Renal cortex interstitium (tissue), 11 donors: ENCODE measurements around the gene HNRNPH3. TPM values are rescaled to one million over a fixed set of nuclear protein-coding genes. Genes with fewer than 3 reads are reported as not detected.

ENCODE experiments used
- DNase-seq, 11 donors: peaks; one replicate each; pipeline ENCODE4 v3.0.0-alpha.2; 2013; ENCODE audit warnings: low read depth in 9 of 11, low spot score in 4 of 11; ENCODE audit errors: extremely low read depth in 1 of 11
- polyA plus RNA-seq, 3 donors: library from polyadenylated mRNA; unstranded; fragments of 120-200 nt; gene quantifications; one replicate each; pipeline ENCODE4 v1.2.1, GENCODE V29; 2013; ENCODE audit not compliant: insufficient read length in 3 of 3

Gene HNRNPH3
- polyA plus RNA-seq, 3 donors = 348 to 405 (median 386) TPM

DNA sequence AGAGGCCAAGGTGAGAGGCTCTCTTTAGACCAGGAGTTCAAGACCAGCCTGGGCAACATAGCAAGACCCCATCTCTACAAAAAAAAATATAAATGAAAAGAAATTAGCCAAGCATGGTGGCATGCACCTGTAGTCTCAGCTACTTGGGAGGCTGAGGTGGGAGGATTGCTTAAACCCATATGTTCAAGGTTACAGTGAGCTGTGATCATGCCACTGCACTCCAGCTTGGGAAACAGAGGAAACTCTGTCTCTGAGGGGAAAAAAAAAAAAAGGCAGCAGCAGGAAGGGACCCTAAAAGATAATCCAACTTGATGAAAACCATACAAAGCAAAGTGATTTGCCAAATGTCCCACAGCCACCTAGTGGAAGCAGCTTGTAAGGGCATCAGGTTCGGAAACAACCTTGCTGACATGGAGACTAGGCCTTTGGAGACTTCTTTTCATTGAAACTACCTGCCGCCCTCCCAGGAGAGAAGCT is 16.4 kb downstream of the HNRNPH3 start:
- DNase-seq = no peak

DNA sequence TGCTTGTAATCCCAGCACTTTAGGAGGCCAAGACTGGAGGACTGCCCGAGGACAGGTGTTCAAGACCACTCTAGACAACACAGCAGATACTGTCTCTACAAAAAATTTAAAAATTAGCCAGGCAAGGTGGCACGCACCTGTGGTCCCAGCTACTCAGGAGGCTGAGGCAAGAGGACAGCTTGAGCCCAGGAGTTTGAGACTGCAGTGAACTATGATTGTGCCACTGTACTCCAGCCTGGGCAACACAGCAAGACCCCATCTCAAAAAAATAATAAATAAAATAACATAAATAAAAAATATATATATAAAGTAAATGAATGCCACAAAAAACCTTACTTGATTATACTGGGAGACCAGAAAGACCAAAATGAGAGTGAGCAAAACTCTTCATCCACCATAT is 21.7 kb downstream of the HNRNPH3 start:
- no peak for DNase-seq

DNA sequence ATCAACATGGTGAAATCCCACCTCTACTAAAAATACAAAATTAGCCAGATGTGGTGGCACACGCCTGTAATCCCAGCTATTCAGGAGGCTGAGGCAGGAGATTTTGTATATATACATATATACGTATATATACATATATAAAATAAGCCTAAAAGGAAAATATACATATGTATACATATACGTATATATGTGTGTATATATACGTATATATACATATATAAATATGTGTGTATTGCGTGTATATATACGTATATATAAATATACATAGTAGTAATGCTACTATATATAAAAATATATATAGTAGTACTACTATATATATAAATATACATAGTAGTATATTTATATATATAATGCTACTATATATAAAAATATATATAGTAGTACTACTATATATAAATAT is 27.3 kb downstream of the HNRNPH3 start:
- no peak for DNase-seq

DNA sequence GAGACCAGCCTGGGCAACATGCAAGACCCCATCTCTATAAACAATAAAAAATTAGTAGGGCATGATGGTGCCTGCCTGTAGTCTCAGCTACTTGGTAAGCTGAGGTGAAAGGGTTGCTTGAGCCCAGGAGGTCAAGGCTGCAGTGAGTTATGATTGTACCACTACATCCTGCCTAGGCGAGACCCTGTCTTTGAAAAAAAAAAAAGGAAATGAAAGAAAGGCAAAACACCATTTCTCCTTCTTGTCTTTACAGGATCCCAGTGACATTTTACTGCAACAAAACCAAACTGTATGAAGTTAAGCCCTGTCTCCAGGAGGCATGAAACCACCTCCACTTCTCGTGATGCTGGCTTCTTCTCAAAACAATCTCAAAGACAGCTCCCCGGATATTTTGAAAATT is 30.7 kb downstream of the HNRNPH3 start:
- no peak for DNase-seq

DNA sequence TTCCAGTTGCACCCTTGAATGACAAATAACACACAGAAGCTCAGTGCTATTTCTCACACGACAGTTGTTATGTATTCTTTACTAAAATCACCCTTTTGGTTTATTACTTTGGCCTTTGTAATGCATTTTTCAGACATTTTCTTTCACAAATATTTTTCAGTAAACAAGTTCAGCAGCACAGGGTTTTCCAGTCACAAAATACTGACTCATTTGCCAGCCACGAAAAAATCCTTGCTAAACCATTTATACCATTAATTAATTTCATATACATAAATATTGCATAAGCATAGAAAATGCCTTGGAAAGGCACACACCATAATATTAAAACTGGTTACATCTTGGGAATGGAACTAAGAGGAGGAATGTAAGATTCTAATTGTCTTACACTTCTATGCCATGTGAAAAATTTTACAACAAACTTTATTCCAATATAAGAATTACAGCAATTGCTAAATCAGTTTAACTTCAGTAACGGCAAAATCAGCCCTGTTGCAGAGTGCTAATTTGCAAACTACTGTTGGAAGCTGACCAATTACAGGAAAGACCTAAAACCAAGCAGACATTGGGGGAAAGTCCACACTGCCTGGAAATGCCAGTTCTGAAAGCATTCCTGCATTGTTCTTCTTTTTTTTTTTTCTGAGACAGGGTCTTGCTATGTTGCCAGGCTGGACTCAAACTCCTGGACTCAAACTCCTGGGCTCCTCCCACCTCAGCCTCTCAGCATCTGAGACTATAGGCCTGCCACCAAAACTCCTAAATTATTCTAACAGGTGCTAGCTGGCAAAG is 32.4 kb downstream of the HNRNPH3 start:
- DNase-seq = no peak

DNA sequence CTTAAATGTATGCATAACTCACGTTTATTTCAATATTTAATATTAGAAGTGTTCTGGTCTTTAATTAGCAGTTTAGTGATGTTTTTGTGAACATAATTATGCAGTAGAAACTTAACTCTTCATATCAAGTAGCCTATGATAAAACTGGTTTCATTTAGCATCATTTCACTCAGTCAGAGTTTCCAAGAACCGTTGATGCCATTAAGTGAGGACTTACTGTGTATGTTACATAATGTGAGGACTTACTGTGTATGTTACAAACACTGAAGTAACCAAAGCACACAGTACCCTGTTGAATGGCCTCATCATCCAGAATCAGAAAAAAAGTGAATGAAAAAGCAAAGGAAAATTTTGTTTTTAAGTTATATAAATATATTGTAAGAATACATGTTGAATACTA is 33.7 kb downstream of the HNRNPH3 start:
- DNase-seq = no peak

DNA sequence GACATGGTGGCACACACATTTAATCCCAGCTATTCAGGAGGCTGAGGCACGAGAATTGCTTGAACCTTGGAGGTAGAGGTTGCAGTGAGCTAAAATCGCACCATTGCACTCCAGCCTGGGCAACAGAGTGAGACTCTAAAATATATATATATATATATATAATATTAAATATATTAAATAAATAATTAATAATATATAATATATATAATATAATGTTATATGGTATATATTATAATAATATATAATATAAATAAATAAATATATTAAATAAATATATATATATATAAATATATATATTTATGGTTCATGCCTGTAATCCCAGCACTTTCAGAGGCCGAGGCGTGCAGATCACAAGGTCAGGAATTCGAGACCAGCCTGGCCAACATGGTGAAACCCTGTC is 34.7 kb downstream of the HNRNPH3 start:
- no peak for DNase-seq

DNA sequence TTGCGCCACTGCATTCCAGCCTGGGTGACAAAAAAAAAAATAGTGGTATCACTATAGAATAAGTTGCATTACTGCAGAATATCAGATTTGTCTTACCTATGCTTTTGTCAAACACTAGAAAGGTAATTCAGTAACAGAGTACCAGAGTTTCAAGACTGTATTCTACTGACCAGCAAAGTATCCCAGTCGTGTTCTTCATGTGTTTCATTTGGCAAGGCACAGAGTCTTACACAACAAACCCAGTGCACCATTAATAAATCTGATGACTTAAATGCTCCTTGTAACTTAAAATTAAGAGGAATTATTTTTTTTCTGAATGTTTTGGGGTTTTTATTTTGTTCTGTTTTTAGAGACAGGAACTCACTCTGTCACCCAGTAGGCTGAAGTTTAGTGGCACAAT is 35.3 kb downstream of the HNRNPH3 start:
- no peak for DNase-seq

DNA sequence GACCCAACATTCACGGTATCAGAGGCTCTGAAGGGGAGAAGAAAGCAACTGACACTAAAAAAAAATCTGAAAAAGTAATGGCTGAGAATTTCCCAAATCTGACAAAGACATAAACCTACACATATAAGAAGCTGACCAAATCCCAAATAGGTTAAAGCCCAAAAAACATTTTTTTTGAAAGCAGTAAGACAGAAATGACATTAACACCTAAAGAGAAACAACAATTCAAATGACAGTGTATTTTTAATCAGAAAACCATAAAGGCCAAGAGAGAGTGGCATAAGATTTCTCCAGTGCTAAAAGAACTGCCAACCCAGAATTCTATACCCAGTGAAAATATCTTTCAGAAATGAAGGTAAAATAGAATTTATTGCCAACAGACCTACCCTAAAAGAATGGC is 39.7 kb downstream of the HNRNPH3 start:
- DNase-seq = no peak

DNA sequence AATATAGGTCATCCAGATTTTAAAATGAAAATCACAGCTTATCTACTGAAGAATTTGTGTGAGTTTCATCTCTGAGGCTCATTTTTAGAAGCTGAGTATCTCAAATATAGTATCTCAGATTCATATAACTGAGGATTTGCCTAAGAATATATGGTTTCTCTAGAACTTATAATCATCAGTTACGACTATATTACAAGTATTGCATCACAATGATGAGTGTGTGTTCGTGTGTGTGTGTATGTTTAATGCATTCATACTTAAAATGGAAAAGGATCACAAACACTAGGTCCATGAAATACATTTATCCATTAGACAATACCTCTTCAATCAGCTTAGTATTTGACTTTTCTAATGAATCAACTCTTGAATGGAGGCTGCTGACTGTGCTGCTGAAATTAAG is 53.9 kb downstream of the HNRNPH3 start:
- DNase-seq = no peak

Other genes with a start within 250 kb of the HNRNPH3 start
- gene MYPN, start 222.6 kb upstream of the HNRNPH3 start, polyA plus RNA-seq = under 1 TPM; 0.05 to 0.11 (median 0.09) TPM
- 1 to 10 TPM; 1.2 to 2.0 (median 1.8) TPM for gene ATOH7, start 100.0 kb upstream of the HNRNPH3 start, polyA plus RNA-seq
- 100 to 1,000 TPM in 1 of 3 donors, 10 to 100 TPM in 2; 67.5 to 105 (median 93.0) TPM for gene PBLD, start 864 bp downstream of the HNRNPH3 start, polyA plus RNA-seq
- 10 to 100 TPM; 23.8 to 35.9 (median 30.5) TPM for gene RUFY2, start 75.2 kb downstream of the HNRNPH3 start, polyA plus RNA-seq
- 10 to 100 TPM; 11.3 to 12.4 (median 11.7) TPM for gene DNA2, start 139.9 kb downstream of the HNRNPH3 start, polyA plus RNA-seq
- gene SLC25A16, start 195.5 kb downstream of the HNRNPH3 start, polyA plus RNA-seq = 10 to 100 TPM; 17.9 to 21.1 (median 19.7) TPM
- 10 to 100 TPM; 11.0 to 11.6 (median 11.1) TPM for gene TET1, start 228.3 kb downstream of the HNRNPH3 start, polyA plus RNA-seq